SK-N-SH (cell line): ENCODE results near the gene WNT6. TPM values are rescaled to one million over a fixed set of nuclear protein-coding genes. Genes with fewer than 3 reads are reported as not detected.

Source experiments
- CTCF ChIA-PET: fragments of 300-600, 350-600 bp; formaldehyde crosslinking; extraction: SDS; loops from one replicate; lab custom pipeline; 2021; lab: Yijun Ruan, JAX
- POLR2A ChIA-PET: fragments of 350-600 bp; sonication (Branson Sonifier 250); formaldehyde crosslinking; extraction: SDS; loops from one replicate; lab custom pipeline; 2020; ENCODE audit warnings: antibody characterized with exemption, inconsistent platforms; lab: Yijun Ruan, JAX
- DNase-seq: peaks from one replicate; pipeline ENCODE4 v3.0.0; 2012
- H2AFZ ChIP-seq: fragments of 200-600 bp; sonication (generic); 2 replicates; pipeline ENCODE4 v1.8.1; 2016; ENCODE audit warnings: antibody characterized with exemption, mild to moderate bottlenecking, low read depth
- H3F3A ChIP-seq: fragments of 200-600 bp; sonication (generic); replicated peaks from 2 replicates; pipeline ENCODE3; 2016; ENCODE audit warnings: antibody characterized with exemption, mild to moderate bottlenecking; ENCODE audit not compliant: insufficient read depth
- H3K27ac ChIP-seq, 2 experiments: fragments of 200-500 bp in 1 of 2; fragments of 200-600 bp in 1 of 2; sonication (Bioruptor generic) in 1 of 2; sonication (generic), shearing (Covaris generic) in 1 of 2; 2 replicates each; pipeline versions ENCODE4 v1.5.1 to v1.6.1; 2014 to 2016; ENCODE audit warnings: low read depth in 2 of 2, inconsistent platforms in 1 of 2, low read length in 1 of 2, mild to moderate bottlenecking in 1 of 2, mixed read lengths in 1 of 2
- H3K27me3 ChIP-seq: fragments of 200-600 bp; sonication (generic), shearing (Covaris generic); 2 replicates; pipeline ENCODE4 v1.6.1; 2016; ENCODE audit warnings: mixed run types; ENCODE audit not compliant: insufficient read depth
- H3K36me3 ChIP-seq, 2 experiments: fragments of 200-500 bp in 1 of 2; fragments of 200-600 bp in 1 of 2; sonication (Bioruptor generic) in 1 of 2; sonication (generic) in 1 of 2; replicated peaks in 1 of 2; 2 replicates each; pipeline versions ENCODE3 to v1.5.1; 2014 to 2016; ENCODE audit warnings: low read length in 1 of 2, mild to moderate bottlenecking in 1 of 2; ENCODE audit not compliant: insufficient read depth in 2 of 2, control insufficient read depth in 1 of 2
- H3K4me1 ChIP-seq, 2 experiments: fragments of 200-500 bp in 1 of 2; fragments of 200-600 bp in 1 of 2; sonication (Bioruptor generic) in 1 of 2; sonication (generic), shearing (Covaris generic) in 1 of 2; 2 replicates each; pipeline versions ENCODE4 v1.5.1 to v1.6.1; 2014 to 2016; ENCODE audit warnings: low read depth in 1 of 2, low read length in 1 of 2, mixed run types in 1 of 2; ENCODE audit not compliant: insufficient read depth in 2 of 2, control insufficient read depth in 1 of 2
- H3K4me2 ChIP-seq: fragments of 200-600 bp; sonication (generic), shearing (Covaris generic); 2 replicates; pipeline ENCODE4 v1.6.1; 2017; ENCODE audit warnings: mixed run types
- H3K4me3 ChIP-seq, 2 experiments: fragments of 200-500 bp in 1 of 2; fragments of 200-600 bp in 1 of 2; sonication (Bioruptor generic) in 1 of 2; sonication (generic), shearing (Covaris generic) in 1 of 2; 2 replicates each; pipeline versions ENCODE4 v1.5.1 to v1.8.1; 2014 to 2016; ENCODE audit warnings: low read depth in 2 of 2, inconsistent platforms in 1 of 2, low read length in 1 of 2, mild to moderate bottlenecking in 1 of 2, mixed read lengths in 1 of 2, moderate library complexity in 1 of 2
- H3K79me2 ChIP-seq: fragments of 200-600 bp; sonication (generic); 2 replicates; pipeline ENCODE4 v1.8.1; 2017; ENCODE audit warnings: mild to moderate bottlenecking; ENCODE audit not compliant: insufficient read depth
- H3K9ac ChIP-seq: fragments of 200-600 bp; sonication (generic); 2 replicates; pipeline ENCODE4 v1.6.1; 2017; ENCODE audit warnings: mixed run types
- H3K9me2 ChIP-seq: fragments of 200-600 bp; sonication (generic); 2 replicates; pipeline ENCODE4 v1.6.1; 2017; ENCODE audit warnings: mixed run types
- H3K9me3 ChIP-seq: fragments of 200-600 bp; sonication (generic); 2 replicates; pipeline ENCODE4 v1.6.1; 2017; ENCODE audit warnings: mixed run types, mild to moderate bottlenecking, moderate library complexity
- H4K20me1 ChIP-seq: fragments of 200-600 bp; sonication (generic); 2 replicates; pipeline ENCODE4 v1.6.1; 2017; ENCODE audit warnings: mild to moderate bottlenecking, mixed run types; ENCODE audit not compliant: insufficient read depth
- CHD2 ChIP-seq: fragments of 150-350 bp; IDR thresholded peaks from 2 replicates; pipeline ENCODE4 v1.6.1; 2018; ENCODE audit warnings: low read length; ENCODE audit not compliant: partially characterized antibody
- EP300 ChIP-seq, 2 experiments: IDR thresholded peaks; 2 replicates each; pipeline versions ENCODE4 v1.4.0 to v1.6.1; 2012; ENCODE audit warnings: borderline replicate concordance in 1 of 2, low read depth in 1 of 2, low read length in 1 of 2
- EZH2phosphoT487 ChIP-seq: fragments of 200-600 bp; sonication (generic); IDR thresholded peaks from 2 replicates; pipeline ENCODE4 v1.6.1; 2017; ENCODE audit warnings: low read depth, mixed run types, mild to moderate bottlenecking, antibody characterized with exemption, moderate library complexity, borderline replicate concordance
- FOSL2 ChIP-seq: IDR thresholded peaks from 2 replicates; pipeline ENCODE4 v1.4.0; 2012; ENCODE audit warnings: low read depth, mild to moderate bottlenecking, moderate library complexity, borderline replicate concordance
- FOXJ3 ChIP-seq: sonication (generic); formaldehyde crosslinking; IDR thresholded peaks from 2 replicates; pipeline ENCODE4 v1.5.1; 2020; ENCODE audit warnings: mild to moderate bottlenecking, missing genetic modification reagents
- IRF3 ChIP-seq: fragments of 150-350 bp; IDR thresholded peaks from 2 replicates; pipeline ENCODE4 v1.6.1; 2016; ENCODE audit warnings: mild to moderate bottlenecking, low read depth, low read length
- JUND ChIP-seq: IDR thresholded peaks from 2 replicates; pipeline ENCODE4 v1.4.0; 2012
- NFIC ChIP-seq: IDR thresholded peaks from 2 replicates; pipeline ENCODE4 v1.4.0; 2012; ENCODE audit warnings: borderline replicate concordance
- PBX3 ChIP-seq: IDR thresholded peaks from 2 replicates; pipeline ENCODE4; 2012
- POLR2AphosphoS5 ChIP-seq: IDR thresholded peaks from 2 replicates; pipeline ENCODE4 v1.6.1; 2012; ENCODE audit warnings: low read depth, low read length
- RAD21 ChIP-seq: IDR thresholded peaks from 2 replicates; pipeline ENCODE4 v1.6.1; 2012; ENCODE audit warnings: mild to moderate bottlenecking, low read length
- RCOR1 ChIP-seq: fragments of 150-350 bp; IDR thresholded peaks from 2 replicates; pipeline ENCODE4 v1.6.1; 2017; ENCODE audit warnings: antibody characterized with exemption, low read length
- RXRA ChIP-seq: IDR thresholded peaks from 2 replicates; pipeline ENCODE4 v1.4.0; 2012; ENCODE audit warnings: low read depth, mild to moderate bottlenecking, borderline replicate concordance
- SIN3A ChIP-seq: IDR thresholded peaks from 2 replicates; pipeline ENCODE4 v1.6.1; 2012; ENCODE audit warnings: low read depth, mild to moderate bottlenecking, low read length, moderate library complexity, borderline replicate concordance
- TCF12 ChIP-seq: IDR thresholded peaks from 2 replicates; pipeline ENCODE4 v1.4.0; 2012
- TEAD4 ChIP-seq: IDR thresholded peaks from 2 replicates; pipeline ENCODE4 v1.4.0; 2012; ENCODE audit warnings: mild to moderate bottlenecking, borderline replicate concordance; ENCODE audit not compliant: insufficient read depth
- YY1 ChIP-seq: IDR thresholded peaks from 2 replicates; pipeline ENCODE4 v1.4.0; 2012; ENCODE audit warnings: low read depth, mild to moderate bottlenecking
- WGBS: methylation state at CpG from one replicate; pipeline ENCODE4 v1.1.6; 2017; ENCODE audit warnings: low lambda C conversion rate; 5-methylcytosine and 5-hydroxymethylcytosine counted together
- polyA plus RNA-seq, 3 experiments: library from polyadenylated mRNA; depleted of rRNA; stranded (reverse); fragments of >200 nt; gene quantifications; 2 replicates each; pipeline ENCODE4 v1.2.3, GENCODE V29; 2012
- TF ChIP-seq, protein P1 (sequence below): fragments of 200-600 bp; sonication (generic); IDR thresholded peaks from 2 replicates; pipeline ENCODE4 v1.6.1; 2017; ENCODE audit warnings: antibody characterized with exemption, mild to moderate bottlenecking, moderate library complexity

WNT6 gene
- polyA plus RNA-seq, 1 of the 3 experiments (the other 2 are of a cell fraction), result 0.08 TPM

- Histone ChIP-seq H4K20me1 (no peaks in the 10 kb centered on the region), H3K79me2 (no peaks in the 10 kb centered on the region), H3K4me3 (no peak overlapping the region), H3F3A (no peaks in the 10 kb centered on the region), H3K9me2 (no peaks in the 10 kb centered on the region), H3K27me3 (peaks cover 8% of the 10 kb centered on the region; the same call in 1 of the 2 replicates), H3K9me3 (no peaks in the 10 kb centered on the region), H3K9ac (no peak overlapping the region), H2AFZ (no peak overlapping the region), H3K27ac (no peak overlapping the region), H3K4me1 (no peaks in the 10 kb centered on the region), H3K4me2 (no peak overlapping the region), H3K36me3 (no peaks in the 10 kb centered on the region)
- DNase-seq, result no peak
- POLR2A ChIA-PET, result no interaction called here
- WGBS, result 79% methylated on average over 7 of the region's 7 CpGs
- no peak for TF ChIP-seq YY1
- TF ChIP-seq RXRA, result no peak
- TF ChIP-seq POLR2AphosphoS5, result no peak
- CTCF ChIA-PET, result interaction anchor here (0.6 to 1.4 kb wide), 2 partner anchors 28 to 92 kb away, joined by 3 read pairs; no protein-coding TSS in a partner anchor
Observed at GRCh38 chr2:218819093-218819492, 40.5 kb upstream of the WNT6 start.

- CTCF ChIA-PET, result interaction anchor here (1.0 to 1.5 kb wide), 2 partner anchors 27 to 69 kb away, joined by 3 read pairs; no protein-coding TSS in a partner anchor
- TF ChIP-seq FOSL2 (no peak), TEAD4 (no peak)
- TF ChIP-seq, all 33 proteins: peak for 0
- no peaks in the 10 kb centered on the region for H3F3A ChIP-seq
- no peak overlapping the region for H3K27ac ChIP-seq
- H3K4me1 ChIP-seq, result no peaks in the 10 kb centered on the region
- no peak for DNase-seq
- no peak overlapping the region for H3K9ac ChIP-seq
- 81% methylated on average over 8 of the region's 15 CpGs for WGBS
- H3K9me2 ChIP-seq, result no peaks in the 10 kb centered on the region
- H3K4me2 ChIP-seq, result no peak overlapping the region
- H3K79me2 ChIP-seq, result no peaks in the 10 kb centered on the region
- POLR2A ChIA-PET, result no interaction called here
- H3K4me3 ChIP-seq, result no peak overlapping the region
- no peaks in the 10 kb centered on the region for H3K36me3 ChIP-seq
- no peak overlapping the region for H2AFZ ChIP-seq
- H3K27me3 ChIP-seq, result peaks cover 8% of the 10 kb centered on the region; the same call in 1 of the 2 replicates
- no peaks in the 10 kb centered on the region for H4K20me1 ChIP-seq
- no peaks in the 10 kb centered on the region for H3K9me3 ChIP-seq
Observed at GRCh38 chr2:218820746-218821369, 38.7 kb upstream of the WNT6 start.

DNA sequence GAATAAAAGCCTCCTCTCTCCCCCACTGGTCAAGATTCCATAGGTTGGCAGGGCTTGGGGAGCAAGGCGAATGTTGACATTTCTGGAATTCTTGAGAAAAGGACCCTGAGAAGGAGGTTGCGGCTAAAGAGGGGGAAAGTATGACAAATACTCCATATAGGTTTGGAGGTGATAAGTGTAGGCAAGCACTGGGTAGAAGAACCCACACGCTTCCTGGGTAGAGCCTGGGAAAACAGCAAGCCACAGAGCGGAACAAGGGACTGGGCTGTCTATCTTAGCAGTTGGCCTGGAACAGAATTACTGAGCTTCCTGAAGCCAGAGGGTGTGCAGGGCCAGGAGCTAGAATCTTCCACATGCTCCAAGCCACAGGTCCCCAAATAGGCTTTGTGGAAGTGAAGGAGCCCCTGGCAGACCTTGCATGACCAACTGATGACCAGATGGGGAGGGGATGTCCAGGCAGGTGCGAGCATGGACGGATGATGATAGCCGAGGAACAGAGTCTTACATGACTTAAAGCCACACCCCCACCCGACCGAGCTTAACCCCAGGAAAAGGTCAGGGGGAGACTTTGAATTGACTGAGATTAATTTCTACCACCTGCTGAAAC lies 37.9 kb upstream of the WNT6 start:
- no peaks in the 10 kb centered on the region for H4K20me1 ChIP-seq
- no peaks in the 10 kb centered on the region for H3K79me2 ChIP-seq
- no peaks in the 10 kb centered on the region for H3F3A ChIP-seq
- no peak overlapping the region for H3K4me2 ChIP-seq
- no peak overlapping the region for H2AFZ ChIP-seq
- DNase-seq, result no peak
- H3K4me3 ChIP-seq, result no peak overlapping the region
- H3K36me3 ChIP-seq, result no peaks in the 10 kb centered on the region
- H3K9me2 ChIP-seq, result no peaks in the 10 kb centered on the region
- H3K27ac ChIP-seq, result no peak overlapping the region
- CTCF ChIA-PET, result interaction anchor here (1.5 to 1.9 kb wide), 2 partner anchors 26 kb away, joined by 3 to 11 read pairs; no protein-coding TSS in a partner anchor
- WGBS, result 63% methylated on average over 9 of the region's 9 CpGs
- POLR2A ChIA-PET, result no interaction called here
- peaks cover 8% of the 10 kb centered on the region; the same call in 1 of the 2 replicates for H3K27me3 ChIP-seq
- no peak overlapping the region for H3K9ac ChIP-seq
- H3K4me1 ChIP-seq, result no peaks in the 10 kb centered on the region
- TF ChIP-seq TCF12, result no peak
- no peak for TF ChIP-seq YY1
- no peak for TF ChIP-seq JUND
- TF ChIP-seq RCOR1, result no peak
- TF ChIP-seq EZH2phosphoT487, result no peak
- TF ChIP-seq NFIC, result no peak
- TF ChIP-seq SIN3A, result no peak
- no peak for TF ChIP-seq RAD21
- no peak for TF ChIP-seq PBX3
- no peak for TF ChIP-seq CHD2
- no peak for TF ChIP-seq EP300 (IDR thresholded peaks at IDR 0.05; ENCODE audit: borderline replicate concordance in 1 of 2, low read depth in 1 of 2, low read length in 1 of 2)
- no peak for TF ChIP-seq FOXJ3 (CRISPR knock-in tag)
- TF ChIP-seq, protein P1, sequence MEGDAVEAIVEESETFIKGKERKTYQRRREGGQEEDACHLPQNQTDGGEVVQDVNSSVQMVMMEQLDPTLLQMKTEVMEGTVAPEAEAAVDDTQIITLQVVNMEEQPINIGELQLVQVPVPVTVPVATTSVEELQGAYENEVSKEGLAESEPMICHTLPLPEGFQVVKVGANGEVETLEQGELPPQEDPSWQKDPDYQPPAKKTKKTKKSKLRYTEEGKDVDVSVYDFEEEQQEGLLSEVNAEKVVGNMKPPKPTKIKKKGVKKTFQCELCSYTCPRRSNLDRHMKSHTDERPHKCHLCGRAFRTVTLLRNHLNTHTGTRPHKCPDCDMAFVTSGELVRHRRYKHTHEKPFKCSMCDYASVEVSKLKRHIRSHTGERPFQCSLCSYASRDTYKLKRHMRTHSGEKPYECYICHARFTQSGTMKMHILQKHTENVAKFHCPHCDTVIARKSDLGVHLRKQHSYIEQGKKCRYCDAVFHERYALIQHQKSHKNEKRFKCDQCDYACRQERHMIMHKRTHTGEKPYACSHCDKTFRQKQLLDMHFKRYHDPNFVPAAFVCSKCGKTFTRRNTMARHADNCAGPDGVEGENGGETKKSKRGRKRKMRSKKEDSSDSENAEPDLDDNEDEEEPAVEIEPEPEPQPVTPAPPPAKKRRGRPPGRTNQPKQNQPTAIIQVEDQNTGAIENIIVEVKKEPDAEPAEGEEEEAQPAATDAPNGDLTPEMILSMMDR, result no peak
- TF ChIP-seq IRF3, result no peak
- no peaks in the 10 kb centered on the region for H3K9me3 ChIP-seq
